Endothelial cell of umbilical vein (primary cell): ENCODE measurements around the gene GATD1. TPM values are rescaled to one million over a fixed set of nuclear protein-coding genes. Genes with fewer than 3 reads are reported as not detected.

Experiments used
- BruUV-seq: library from RNA; stranded (reverse); fragments of 400-500 nt; replicated peaks from 2 replicates; lab custom pipeline; 2021; lab: Mats Ljungman, UMichigan
- CTCF ChIA-PET: fragments of 300-600, 350-600 bp; sonication (Branson Sonifier 250); formaldehyde crosslinking; loops from one replicate; lab custom pipeline; 2021; ENCODE audit warnings: antibody characterized with exemption, inconsistent platforms; lab: Charles Lee
- POLR2A ChIA-PET: fragments of 300-600, 350-600 bp; sonication (Branson Sonifier 250); formaldehyde crosslinking; loops from one replicate; lab custom pipeline; 2021; ENCODE audit warnings: antibody characterized with exemption, inconsistent platforms; lab: Charles Lee
- DNase-seq: peaks from one replicate; pipeline ENCODE4 v3.0.0-alpha.2; 2011; ENCODE audit warnings: low read depth, low spot score
- FAIRE-seq: peaks from 2 replicates; lab custom pipeline; 2011; peaks lifted over from hg19 to GRCh38; lab: Jason Lieb, UNC
- H2AFZ ChIP-seq: 2 replicates; pipeline ENCODE4 v1.6.0; 2012; ENCODE audit warnings: low read depth, low read length, control low read depth, inconsistent platforms
- H3K27ac ChIP-seq: 2 replicates; pipeline ENCODE4 v1.5.1; 2011; ENCODE audit warnings: low read depth, mild to moderate bottlenecking, control low read depth, low read length, moderate library complexity; ENCODE audit not compliant: insufficient read depth
- H3K27me3 ChIP-seq, 2 experiments: 2 replicates each; pipeline versions ENCODE4 v1.6.0 to v1.6.1; 2011; ENCODE audit warnings: low read length in 2 of 2, mixed read lengths in 1 of 2; ENCODE audit not compliant: control insufficient read depth in 2 of 2, insufficient read depth in 2 of 2
- H3K36me3 ChIP-seq, 2 experiments: 2 replicates in 1 of 2; 3 replicates in 1 of 2; pipeline ENCODE4 v1.5.1; 2011; ENCODE audit warnings: low read length in 2 of 2, mild to moderate bottlenecking in 1 of 2, moderate library complexity in 1 of 2; ENCODE audit not compliant: control insufficient read depth in 2 of 2, insufficient read depth in 2 of 2; ENCODE audit errors: extremely low read depth in 1 of 2
- H3K4me1 ChIP-seq: 3 replicates; pipeline ENCODE4 v1.5.1; 2011; ENCODE audit warnings: mild to moderate bottlenecking, low read length; ENCODE audit not compliant: control insufficient read depth, insufficient read depth; ENCODE audit errors: extremely low read depth
- H3K4me2 ChIP-seq: 2 replicates; pipeline ENCODE4 v1.6.1; 2011; ENCODE audit warnings: low read length, control low read depth, mixed read lengths; ENCODE audit not compliant: insufficient read depth
- H3K4me3 ChIP-seq, 3 experiments: fragments of 200-600 bp in 1 of 3; sonication (generic), shearing (Covaris generic) in 1 of 3; replicated peaks in 1 of 3; 2 replicates each; pipeline ENCODE4 v1.5.1; 2011 to 2016; ENCODE audit warnings: control low read depth in 3 of 3, low read length in 3 of 3, mild to moderate bottlenecking in 2 of 3, inconsistent platforms in 1 of 3, low read depth in 1 of 3, moderate library complexity in 1 of 3; ENCODE audit not compliant: insufficient read depth in 1 of 3
- H3K79me2 ChIP-seq: 2 replicates; pipeline ENCODE4 v1.6.0; 2012; ENCODE audit warnings: low read length, inconsistent platforms; ENCODE audit not compliant: control insufficient read depth, insufficient read depth
- H3K9ac ChIP-seq: replicated peaks from 2 replicates; pipeline ENCODE3; 2011; ENCODE audit warnings: low read length, control low read depth; ENCODE audit not compliant: insufficient read depth; ENCODE audit errors: extremely low read depth
- H3K9me1 ChIP-seq: replicated peaks from 3 replicates; pipeline ENCODE4 v1.6.0; 2011; ENCODE audit warnings: mild to moderate bottlenecking, low read length; ENCODE audit not compliant: control insufficient read depth, insufficient read depth; ENCODE audit errors: extremely low read depth
- H3K9me3 ChIP-seq: replicated peaks from 2 replicates; pipeline ENCODE4 v1.5.1; 2012; ENCODE audit warnings: low read length, inconsistent platforms; ENCODE audit not compliant: control insufficient read depth, insufficient read depth
- H4K20me1 ChIP-seq: replicated peaks from 2 replicates; pipeline ENCODE3; 2011; ENCODE audit warnings: mild to moderate bottlenecking, low read length; ENCODE audit not compliant: control insufficient read depth, insufficient read depth; ENCODE audit errors: extremely low read depth
- CTCF ChIP-seq, 2 donors: IDR thresholded peaks; 1 replicate in 1 of 2; 2 replicates in 1 of 2; pipeline ENCODE4 v1.5.1; 2011; ENCODE audit warnings: low read length in 2 of 2, mild to moderate bottlenecking in 2 of 2, moderate library complexity in 2 of 2, control low read depth in 1 of 2, inconsistent platforms in 1 of 2, low read depth in 1 of 2; ENCODE audit not compliant: insufficient read depth in 1 of 2; ENCODE audit errors: extremely low read depth in 1 of 2
- FOS ChIP-seq: IDR thresholded peaks from 2 replicates; pipeline ENCODE4 v1.6.1; 2011; ENCODE audit warnings: mild to moderate bottlenecking, low read length, moderate library complexity, borderline replicate concordance; ENCODE audit not compliant: insufficient read depth
- GATA2 ChIP-seq: IDR thresholded peaks from 2 replicates; pipeline ENCODE4 v1.7.0; 2011; ENCODE audit warnings: low read depth, mild to moderate bottlenecking, moderate library complexity, mixed read lengths, low read length; ENCODE audit not compliant: insufficient read length, insufficient read depth
- dilution Hi-C: fragments of 300-500 bp; cut with MboI; formaldehyde crosslinking; loops from one replicate; pipeline ENCODE4 v1.15.0; 2019; ENCODE audit warnings: low sequenced_read_pairs; ENCODE audit not compliant: extremely low pct_ligation_motif_present
- intact Hi-C: fragments of 100-400 bp; cut with micrococcal nuclease; formaldehyde crosslinking; loops from one replicate; pipeline ENCODE4 v1.10.0; 2022
- polyA plus RNA-seq, 4 experiments: library from polyadenylated mRNA; depleted of rRNA in 3 of 4; stranded (reverse) in 3 of 4; unstranded in 1 of 4; fragments of >200 nt; gene quantifications; 2 replicates each; pipeline versions ENCODE4 v1.2.1 to v1.2.3, GENCODE V29; 2011 to 2012; ENCODE audit warnings: missing spikeins in 1 of 4
- total RNA-seq: library from RNA; stranded (reverse); gene quantifications from 2 replicates; pipeline ENCODE4 v1.2.3, GENCODE V29; 2021

Gene GATD1
- total and polyA plus RNA-seq, 2 donors (not counting 3 experiments of a cell fraction or from before 2014, with no cell fraction given): 70.6 to 83.1 TPM

GRCh38 chr11:782264-783174, 5.2 kb upstream of the GATD1 start:
- H4K20me1 ChIP-seq: no peaks in the 10 kb centered on the region
- peaks cover 6% of the 10 kb centered on the region for H3K4me1 ChIP-seq
- dilution Hi-C loops (no loop called here), intact Hi-C loops (loop anchor here (2.0 kb wide), 1 partner anchor 14 kb away; no protein-coding TSS in a partner anchor)
- CTCF ChIA-PET: interaction anchor here (1.1 to 1.8 kb wide), 3 partner anchors 7 to 33 kb away, joined by 6 to 9 read pairs (median 6); no protein-coding TSS in a partner anchor
- no peak overlapping the region for H2AFZ ChIP-seq
- H3K4me2 ChIP-seq: no peak overlapping the region
- no peaks in the 10 kb centered on the region for H3K36me3 ChIP-seq
- no peak for TF ChIP-seq FOS
- TF ChIP-seq CTCF (IDR thresholded peaks at IDR 0.05; ENCODE audit: extremely low read depth in 1 of 2, insufficient read depth in 1 of 2, low read depth in 1 of 2, low read length in 2 of 2): no peak
- TF ChIP-seq GATA2: no peak
- no peak overlapping the region for H3K27ac ChIP-seq
- no peaks in the 10 kb centered on the region for H3K9me1 ChIP-seq
- H3K27me3 ChIP-seq: no peaks in the 10 kb centered on the region
- FAIRE-seq (no peak), DNase-seq (no peak)
- no peaks in the 10 kb centered on the region for H3K9me3 ChIP-seq
- POLR2A ChIA-PET: no interaction called here
- no peak overlapping the region for H3K4me3 ChIP-seq
- no TSS peak for BruUV-seq
- H3K9ac ChIP-seq: no peak overlapping the region
- H3K79me2 ChIP-seq: peaks cover 14% of the 10 kb centered on the region
